ENCODE data around the gene TTC39A. TPM values are rescaled to one million over a fixed set of nuclear protein-coding genes. Genes with fewer than 3 reads are reported as not detected.

Gene TTC39A
- total RNA-seq, 1 experiment from 2014 or later, result 15.4 TPM

- H3K4me2 ChIP-seq (ENCODE audit: low read length), result no peak overlapping the region
- no peaks in the 10 kb centered on the region for H3K27me3 ChIP-seq (ENCODE audit: insufficient read depth, low read length)
- H3K36me3 ChIP-seq (ENCODE audit: control insufficient read depth in 1 of 2, insufficient read depth in 2 of 2, low read length in 2 of 2), result no peaks in the 10 kb centered on the region
- no peaks in the 10 kb centered on the region for H3K79me2 ChIP-seq (ENCODE audit: insufficient read depth, low read length)
- no peak overlapping the region for H3K27ac ChIP-seq (ENCODE audit: low read depth, low read length)
- ChIA-PET POLR2A (no interaction called here), CTCF (interaction anchor here (1.0 kb wide), 1 partner anchor 219 kb away, joined by 3 read pairs; no protein-coding TSS in a partner anchor), RAD21 (ENCODE audit: low non-redundant PET in 1 of 2, low total read pairs in 2 of 2, uncharacterized antibody in 2 of 2, unreplicated experiment in 2 of 2) (no interaction called here)
- TF ChIP-seq MAX (IDR thresholded peaks at IDR 0.05), result no peak
- TF ChIP-seq JUND (IDR thresholded peaks at IDR 0.05), result no peak
- no peak for TF ChIP-seq CTCF (IDR thresholded peaks at IDR 0.05 in 2 of 3, conservative IDR thresholded peaks at IDR 0.05 in 1 of 3; ENCODE audit: borderline replicate concordance in 1 of 3, insufficient read depth in 1 of 3, low read depth in 2 of 3, low read length in 2 of 3)
- TF ChIP-seq EGR1 (IDR thresholded peaks at IDR 0.05; ENCODE audit: low read depth), result no peak
- TF ChIP-seq RAD21 (IDR thresholded peaks at IDR 0.05; ENCODE audit: low read depth), result peak; percentile 41; the same call in 1 of the 2 replicates
- no peak for TF ChIP-seq SIN3A (IDR thresholded peaks at IDR 0.05; ENCODE audit: low read depth)
- no peak for TF ChIP-seq SP1 (IDR thresholded peaks at IDR 0.05; ENCODE audit: low read depth)
- no peak for TF ChIP-seq POLR2A (IDR thresholded peaks at IDR 0.05; ENCODE audit: borderline replicate concordance, extremely low read depth, insufficient read depth, insufficient read length)
- no peak for TF ChIP-seq ZNF274 (IDR thresholded peaks at IDR 0.05; ENCODE audit: low read depth, low read length)
- peak; percentile 91 for TF ChIP-seq TCF7L2 (IDR thresholded peaks at IDR 0.05; ENCODE audit: borderline replicate concordance, extremely low read depth, insufficient read depth, insufficient read length)
- no peak for TF ChIP-seq FOSL1 (IDR thresholded peaks at IDR 0.05; ENCODE audit: low read depth)
- TF ChIP-seq SRF (IDR thresholded peaks at IDR 0.05; ENCODE audit: low read depth), result no peak
- TF ChIP-seq EZH2 (IDR thresholded peaks at IDR 0.05), result no peak
- no peak for TF ChIP-seq ATF3 (IDR thresholded peaks at IDR 0.05)
- H3K9ac ChIP-seq (ENCODE audit: low read length), result no peak overlapping the region
- no peaks in the 10 kb centered on the region for H3K9me2 ChIP-seq (ENCODE audit: insufficient read depth)
- no peak overlapping the region for H3K4me3 ChIP-seq (replicated peaks in 1 of 2; ENCODE audit: low read depth in 1 of 2, low read length in 2 of 2)
- no peak for DNase-seq (ENCODE audit: low read depth, low spot score)
- no peak overlapping the region for H2AFZ ChIP-seq (ENCODE audit: low read depth, low read length, poor library complexity, severe bottlenecking)
- BruUV-seq (replicated peaks), result no TSS peak
- intact Hi-C loops (cut with micrococcal nuclease), result no loop called here
- no peaks in the 10 kb centered on the region for H3K9me3 ChIP-seq (ENCODE audit: control insufficient read depth in 1 of 2, insufficient read depth in 1 of 2, low read depth in 1 of 2, low read length in 2 of 2)
- H4K20me1 ChIP-seq (ENCODE audit: insufficient read depth), result no peaks in the 10 kb centered on the region
- H3K4me1 ChIP-seq (ENCODE audit: control insufficient read depth in 1 of 2, insufficient read depth in 2 of 2, low read length in 2 of 2), result peaks cover 14 to 24% of the 10 kb centered on the region in 2 experiments
- ATAC-seq, result no peak
Observed at GRCh38 chr1:51316113-51316845, 14.1 kb downstream of the TTC39A start.
